Testis (tissue), 2 donors: ENCODE results near the gene IVL.

Experiments
- POLR2A ChIP-seq: fragments of 450-650 bp; IDR thresholded peaks from one replicate; pipeline ENCODE4 v1.6.1; 2017; ENCODE audit warnings: antibody characterized with exemption, mild to moderate bottlenecking, moderate library complexity
- TF ChIP-seq, protein P1 (sequence below), 3 experiments: fragments of 450-650 bp in 2 of 3; fragments of 200-600 bp in 1 of 3; sonication (generic) in 1 of 3; IDR thresholded peaks; one replicate each; pipeline ENCODE4 v1.5.1; 2016 to 2019; ENCODE audit warnings: antibody characterized with exemption in 3 of 3, mild to moderate bottlenecking in 2 of 3, moderate library complexity in 1 of 3

DNA sequence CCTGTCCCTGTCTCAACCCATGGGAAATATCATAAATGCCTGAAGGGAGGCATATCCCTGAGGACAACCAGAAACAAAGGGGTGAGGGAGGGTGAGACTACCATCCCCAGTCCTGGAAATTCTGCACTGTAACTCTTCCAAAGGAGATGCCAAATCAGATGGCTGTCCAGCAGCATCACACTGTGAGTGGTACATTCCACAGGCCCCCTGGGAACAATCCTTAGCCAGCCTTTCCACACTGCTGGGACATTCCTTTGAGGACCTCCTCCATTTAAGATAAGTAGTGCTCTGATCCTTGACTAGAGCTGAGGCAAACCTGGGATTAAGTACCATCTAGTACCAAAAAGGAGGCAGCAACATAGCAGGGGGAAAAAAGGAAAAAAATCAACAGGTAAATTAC lies 10.7 kb downstream of the IVL start:
- no peak for TF ChIP-seq POLR2A
- TF ChIP-seq, protein P1, sequence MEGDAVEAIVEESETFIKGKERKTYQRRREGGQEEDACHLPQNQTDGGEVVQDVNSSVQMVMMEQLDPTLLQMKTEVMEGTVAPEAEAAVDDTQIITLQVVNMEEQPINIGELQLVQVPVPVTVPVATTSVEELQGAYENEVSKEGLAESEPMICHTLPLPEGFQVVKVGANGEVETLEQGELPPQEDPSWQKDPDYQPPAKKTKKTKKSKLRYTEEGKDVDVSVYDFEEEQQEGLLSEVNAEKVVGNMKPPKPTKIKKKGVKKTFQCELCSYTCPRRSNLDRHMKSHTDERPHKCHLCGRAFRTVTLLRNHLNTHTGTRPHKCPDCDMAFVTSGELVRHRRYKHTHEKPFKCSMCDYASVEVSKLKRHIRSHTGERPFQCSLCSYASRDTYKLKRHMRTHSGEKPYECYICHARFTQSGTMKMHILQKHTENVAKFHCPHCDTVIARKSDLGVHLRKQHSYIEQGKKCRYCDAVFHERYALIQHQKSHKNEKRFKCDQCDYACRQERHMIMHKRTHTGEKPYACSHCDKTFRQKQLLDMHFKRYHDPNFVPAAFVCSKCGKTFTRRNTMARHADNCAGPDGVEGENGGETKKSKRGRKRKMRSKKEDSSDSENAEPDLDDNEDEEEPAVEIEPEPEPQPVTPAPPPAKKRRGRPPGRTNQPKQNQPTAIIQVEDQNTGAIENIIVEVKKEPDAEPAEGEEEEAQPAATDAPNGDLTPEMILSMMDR (IDR thresholded peaks at IDR 0.05) = no peak
